Thyroid gland (tissue), 4 donors: ENCODE measurements around the gene PAEP. TPM values are rescaled to one million over a fixed set of nuclear protein-coding genes. Genes with fewer than 3 reads are reported as not detected.

Source experiments
- DNase-seq, 2 donors: peaks; one replicate each; pipeline ENCODE4 v3.0.0-alpha.2; 2019
- H3K27ac ChIP-seq, 3 donors: fragments of 200-600 bp; sonication (generic); 1 replicate in 2 of 3; 2 replicates in 1 of 3; pipeline ENCODE4 v1.5.1; 2016 to 2019; ENCODE audit warnings: mild to moderate bottlenecking in 1 of 3, moderate library complexity in 1 of 3
- H3K27me3 ChIP-seq: fragments of 200-600 bp; sonication (generic); one replicate; pipeline ENCODE4 v1.5.1; 2019
- H3K36me3 ChIP-seq, 2 donors: fragments of 200-600 bp; sonication (generic); one replicate each; pipeline ENCODE4 v1.5.1; 2016 to 2019
- H3K4me1 ChIP-seq, 2 donors: fragments of 200-600 bp; sonication (generic); one replicate each; pipeline ENCODE4 v1.5.1; 2017 to 2019
- H3K4me3 ChIP-seq, 3 donors: fragments of 200-600 bp; sonication (generic); replicated peaks in 1 of 3; 1 replicate in 2 of 3; 2 replicates in 1 of 3; pipeline ENCODE4 v1.5.1; 2016; ENCODE audit warnings: mild to moderate bottlenecking in 1 of 3
- H3K9me3 ChIP-seq: fragments of 200-600 bp; sonication (generic); one replicate; pipeline ENCODE4 v1.5.1; 2017
- POLR2A ChIP-seq, 2 donors: fragments of 450-650 bp; IDR thresholded peaks; one replicate each; pipeline ENCODE4 v1.6.1; 2017; ENCODE audit warnings: antibody characterized with exemption in 2 of 2, mild to moderate bottlenecking in 2 of 2, moderate library complexity in 1 of 2
- WGBS, 2 donors: methylation state at CpG; one replicate each; pipeline ENCODE4 v1.1.5; 2017; 5-methylcytosine and 5-hydroxymethylcytosine counted together
- intact Hi-C: fragments of 100-400 bp; cut with DNase I; formaldehyde crosslinking; loops from one replicate; pipeline ENCODE4 v1.15.1; 2023
- total RNA-seq, 4 donors: library from RNA; depleted of rRNA; stranded (reverse); fragments of >200 nt; gene quantifications; one replicate each; pipeline ENCODE4 v1.2.3, GENCODE V29; 2016
- TF ChIP-seq, protein P1 (sequence below), 6 experiments: fragments of 200-600 bp in 3 of 6; fragments of 450-650 bp in 3 of 6; sonication (generic) in 3 of 6; IDR thresholded peaks; one replicate each; pipeline ENCODE4 v1.5.1; 2016 to 2019; ENCODE audit warnings: antibody characterized with exemption in 6 of 6, mild to moderate bottlenecking in 2 of 6, inconsistent platforms in 1 of 6, moderate library complexity in 1 of 6

Gene PAEP
- total RNA-seq, 4 donors from 2014 or later, result not detected

DNA sequence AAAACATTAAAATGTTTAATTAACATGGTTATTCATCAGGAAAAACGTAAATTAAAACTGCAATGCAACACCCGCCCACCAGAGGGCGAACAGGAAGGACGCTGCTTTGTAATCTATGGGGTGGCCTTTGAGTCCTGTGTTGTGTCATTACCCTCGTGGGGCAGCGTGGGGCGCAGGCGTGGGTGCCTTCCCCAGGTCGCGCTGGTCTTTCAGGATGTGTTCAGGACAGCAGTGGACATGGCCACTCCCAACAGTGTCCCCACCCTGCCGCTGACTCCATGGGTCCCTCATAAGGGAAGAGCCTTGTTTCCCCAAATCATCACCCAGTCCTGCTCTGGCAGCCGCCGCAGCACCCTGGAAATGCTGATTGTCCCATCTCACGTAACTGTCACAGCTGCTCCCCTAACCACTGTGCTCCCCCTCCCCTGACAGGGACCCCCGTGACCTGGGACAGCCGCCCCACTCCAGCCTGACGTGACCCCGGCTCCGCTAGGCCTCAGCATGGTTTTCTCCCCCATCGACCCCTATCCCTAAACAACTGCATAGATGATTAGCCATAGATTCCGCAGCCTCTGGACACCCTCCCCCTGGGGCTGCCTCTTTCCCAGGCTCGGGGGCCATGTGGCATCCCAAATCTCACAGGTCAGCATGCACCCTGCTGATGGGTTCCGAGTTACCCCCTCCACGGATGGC, 41.4 kb downstream of the PAEP start:
- Histone ChIP-seq H3K4me3 (no peak overlapping the region), H3K4me1 (peaks cover 15 to 20% of the 10 kb centered on the region in 2 donors), H3K27ac (no peak overlapping the region), H3K36me3 (no peaks in the 10 kb centered on the region), H3K27me3 (no peaks in the 10 kb centered on the region), H3K9me3 (no peaks in the 10 kb centered on the region)
- intact Hi-C loops, result loop anchor here (10.0 kb wide), 1 partner anchor 92 kb away; the partner anchor contains the start of gene SOHLH1
- peak; percentile 19 to 40 for DNase-seq
- 52 to 54% methylated on average over 24 of the region's 24 CpGs for WGBS, 2 donors
- no peak for TF ChIP-seq POLR2A (IDR thresholded peaks at IDR 0.05)
- TF ChIP-seq, protein P1, sequence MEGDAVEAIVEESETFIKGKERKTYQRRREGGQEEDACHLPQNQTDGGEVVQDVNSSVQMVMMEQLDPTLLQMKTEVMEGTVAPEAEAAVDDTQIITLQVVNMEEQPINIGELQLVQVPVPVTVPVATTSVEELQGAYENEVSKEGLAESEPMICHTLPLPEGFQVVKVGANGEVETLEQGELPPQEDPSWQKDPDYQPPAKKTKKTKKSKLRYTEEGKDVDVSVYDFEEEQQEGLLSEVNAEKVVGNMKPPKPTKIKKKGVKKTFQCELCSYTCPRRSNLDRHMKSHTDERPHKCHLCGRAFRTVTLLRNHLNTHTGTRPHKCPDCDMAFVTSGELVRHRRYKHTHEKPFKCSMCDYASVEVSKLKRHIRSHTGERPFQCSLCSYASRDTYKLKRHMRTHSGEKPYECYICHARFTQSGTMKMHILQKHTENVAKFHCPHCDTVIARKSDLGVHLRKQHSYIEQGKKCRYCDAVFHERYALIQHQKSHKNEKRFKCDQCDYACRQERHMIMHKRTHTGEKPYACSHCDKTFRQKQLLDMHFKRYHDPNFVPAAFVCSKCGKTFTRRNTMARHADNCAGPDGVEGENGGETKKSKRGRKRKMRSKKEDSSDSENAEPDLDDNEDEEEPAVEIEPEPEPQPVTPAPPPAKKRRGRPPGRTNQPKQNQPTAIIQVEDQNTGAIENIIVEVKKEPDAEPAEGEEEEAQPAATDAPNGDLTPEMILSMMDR (IDR thresholded peaks at IDR 0.05), result peak; percentile 49 to 77 (median 68)

DNA sequence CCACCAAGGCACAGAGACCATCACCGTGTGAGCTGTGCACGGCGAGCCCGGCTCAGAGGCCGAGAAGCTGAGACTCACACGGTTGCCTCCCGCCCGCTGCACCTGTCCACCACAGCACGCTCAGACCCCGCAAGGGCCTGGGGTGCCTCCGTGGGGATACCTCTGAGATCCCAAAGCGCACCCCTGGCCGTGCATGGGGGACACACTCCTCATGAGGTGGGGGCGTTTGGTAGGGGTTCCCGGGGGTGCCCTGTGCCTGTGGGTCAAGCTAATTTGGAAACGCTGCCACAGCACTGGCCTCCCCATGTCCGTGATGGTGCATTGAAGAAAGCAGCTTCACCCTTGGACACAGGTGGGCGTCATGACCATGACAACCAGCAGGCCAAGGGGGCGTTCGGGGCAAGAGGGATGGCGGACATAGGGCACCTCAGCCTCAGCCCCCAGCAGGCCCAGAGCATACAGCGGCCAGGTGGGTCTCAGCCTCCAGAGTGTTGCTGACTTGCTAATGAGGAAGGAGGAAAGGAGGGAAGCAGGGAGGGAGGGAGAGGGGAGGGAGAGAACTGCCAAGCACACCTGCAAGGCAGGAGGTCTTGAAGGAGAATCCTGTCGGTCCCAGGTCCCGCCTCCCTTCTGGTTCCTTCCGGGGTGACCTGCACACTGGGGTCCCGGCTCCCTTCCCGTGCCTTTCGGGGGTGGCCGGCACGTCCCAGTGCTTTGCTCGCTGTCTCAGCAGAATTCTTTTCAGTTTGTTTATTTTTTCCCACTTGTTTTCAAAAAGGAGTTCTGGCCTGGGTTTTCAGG, 43.1 kb downstream of the PAEP start:
- TF ChIP-seq, protein P1 (IDR thresholded peaks at IDR 0.05), result no peak
- TF ChIP-seq POLR2A (IDR thresholded peaks at IDR 0.05), result no peak
- Histone ChIP-seq H3K9me3 (no peaks in the 10 kb centered on the region), H3K4me1 (peaks cover 15 to 20% of the 10 kb centered on the region in 2 donors), H3K27me3 (no peaks in the 10 kb centered on the region), H3K36me3 (no peaks in the 10 kb centered on the region), H3K27ac (peak overlapping the region; percentile 74 to 87 (median 82)), H3K4me3 (no peak overlapping the region)
- 50 to 58% methylated on average over 23 to 25 of the region's 31 CpGs for WGBS, 2 donors
- intact Hi-C loops, result loop anchor here (10.0 kb wide), 1 partner anchor 90 kb away; the partner anchor contains the start of gene SOHLH1
- no peak for DNase-seq

DNA sequence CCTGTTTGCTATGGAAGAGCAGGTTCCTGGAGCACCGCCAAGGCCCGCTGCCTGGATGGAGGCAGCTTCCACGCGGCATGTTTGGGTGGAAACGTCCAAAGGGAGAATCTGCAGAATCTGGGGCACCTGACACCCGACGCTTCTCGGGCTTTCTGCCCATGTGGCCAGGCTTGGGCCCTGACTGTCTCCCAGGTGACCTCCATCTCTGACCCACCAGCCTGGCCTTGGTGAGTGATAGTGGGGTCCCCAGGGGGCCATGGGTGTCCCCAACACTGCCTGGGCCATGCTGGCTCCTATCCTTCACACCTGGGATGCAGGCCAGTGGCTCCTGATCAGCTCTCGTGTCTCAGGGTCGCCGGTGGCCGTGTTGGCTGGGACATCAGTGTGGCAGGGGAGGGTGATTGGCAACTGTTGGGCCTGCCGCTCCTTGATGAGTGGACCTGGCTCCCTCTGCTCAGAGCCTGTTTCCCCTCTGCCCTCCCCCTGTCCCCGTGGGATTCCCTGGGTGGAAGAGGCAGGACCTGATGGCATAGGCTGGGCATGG, 43.8 kb downstream of the PAEP start:
- intact Hi-C loops, result loop anchor here (10.0 kb wide), 1 partner anchor 89 kb away; the partner anchor contains the start of gene SOHLH1
- Histone ChIP-seq H3K4me3 (no peak overlapping the region), H3K27ac (peak overlapping the region; percentile 74 to 87 (median 82)), H3K36me3 (no peaks in the 10 kb centered on the region), H3K27me3 (no peaks in the 10 kb centered on the region), H3K9me3 (no peaks in the 10 kb centered on the region), H3K4me1 (peaks cover 15 to 20% of the 10 kb centered on the region in 2 donors)
- TF ChIP-seq, protein P1 (IDR thresholded peaks at IDR 0.05), result no peak
- no peak for TF ChIP-seq POLR2A (IDR thresholded peaks at IDR 0.05)
- 23 to 31% methylated on average over 12 to 13 of the region's 14 CpGs for WGBS, 2 donors
- DNase-seq, result peak; percentile 85 to 91

DNA sequence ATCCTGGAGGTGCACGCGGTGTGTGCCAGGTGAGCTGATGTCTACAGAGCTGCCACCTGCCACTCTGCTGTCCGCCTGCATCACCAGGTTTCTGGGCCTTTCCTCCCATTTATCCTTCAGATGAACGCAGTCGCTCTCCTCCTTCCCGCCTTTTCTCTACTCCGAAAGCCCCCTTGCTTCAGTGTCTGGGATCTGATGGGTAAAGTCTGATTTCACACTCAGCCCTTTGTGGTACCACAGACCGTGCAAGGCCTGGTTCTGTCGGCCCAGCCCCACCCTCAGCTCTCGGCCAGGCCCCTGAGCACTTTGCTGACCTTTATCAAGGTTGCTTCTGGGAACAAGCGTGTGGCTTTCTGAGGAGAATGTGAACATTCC, 45.3 kb downstream of the PAEP start:
- no peaks in the 10 kb centered on the region for H3K36me3 ChIP-seq
- no peaks in the 10 kb centered on the region for H3K9me3 ChIP-seq
- intact Hi-C loops, result loop anchor here (10.0 kb wide), 1 partner anchor 88 kb away; the partner anchor contains the start of gene SOHLH1
- H3K27ac ChIP-seq, result no peak overlapping the region
- no peak for DNase-seq
- peaks cover 15 to 20% of the 10 kb centered on the region in 2 donors for H3K4me1 ChIP-seq
- 92 to 93% methylated on average over 11 of the region's 11 CpGs for WGBS, 2 donors
- H3K4me3 ChIP-seq, result no peak overlapping the region
- no peaks in the 10 kb centered on the region for H3K27me3 ChIP-seq
- TF ChIP-seq POLR2A (IDR thresholded peaks at IDR 0.05), result no peak
- TF ChIP-seq, protein P1 (IDR thresholded peaks at IDR 0.05), result no peak
